ENCODE results near the gene GPR179.

GRCh38 chr17:38325221-38325851, 18.4 kb downstream of the GPR179 start:
- no peak for TF ChIP-seq EZH2phosphoT487 (IDR thresholded peaks at IDR 0.05; ENCODE audit: low read depth)
- TF ChIP-seq, protein P1, sequence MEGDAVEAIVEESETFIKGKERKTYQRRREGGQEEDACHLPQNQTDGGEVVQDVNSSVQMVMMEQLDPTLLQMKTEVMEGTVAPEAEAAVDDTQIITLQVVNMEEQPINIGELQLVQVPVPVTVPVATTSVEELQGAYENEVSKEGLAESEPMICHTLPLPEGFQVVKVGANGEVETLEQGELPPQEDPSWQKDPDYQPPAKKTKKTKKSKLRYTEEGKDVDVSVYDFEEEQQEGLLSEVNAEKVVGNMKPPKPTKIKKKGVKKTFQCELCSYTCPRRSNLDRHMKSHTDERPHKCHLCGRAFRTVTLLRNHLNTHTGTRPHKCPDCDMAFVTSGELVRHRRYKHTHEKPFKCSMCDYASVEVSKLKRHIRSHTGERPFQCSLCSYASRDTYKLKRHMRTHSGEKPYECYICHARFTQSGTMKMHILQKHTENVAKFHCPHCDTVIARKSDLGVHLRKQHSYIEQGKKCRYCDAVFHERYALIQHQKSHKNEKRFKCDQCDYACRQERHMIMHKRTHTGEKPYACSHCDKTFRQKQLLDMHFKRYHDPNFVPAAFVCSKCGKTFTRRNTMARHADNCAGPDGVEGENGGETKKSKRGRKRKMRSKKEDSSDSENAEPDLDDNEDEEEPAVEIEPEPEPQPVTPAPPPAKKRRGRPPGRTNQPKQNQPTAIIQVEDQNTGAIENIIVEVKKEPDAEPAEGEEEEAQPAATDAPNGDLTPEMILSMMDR (IDR thresholded peaks at IDR 0.05; ENCODE audit: low read depth, low read length): no peak
